Germinal center (tissue), 1 donor: ENCODE results near the gene VGF.
"Not testable (repeated sequence)": the region's sequence is repeated elsewhere in the genome, so short reads cannot be mapped to it uniquely, and the experiment has no call there.

Source experiments
- DNase-seq: peaks from one replicate; pipeline ENCODE4 v3.0.0; 2012; ENCODE audit warnings: mixed read lengths, low spot score

VGF gene

DNA sequence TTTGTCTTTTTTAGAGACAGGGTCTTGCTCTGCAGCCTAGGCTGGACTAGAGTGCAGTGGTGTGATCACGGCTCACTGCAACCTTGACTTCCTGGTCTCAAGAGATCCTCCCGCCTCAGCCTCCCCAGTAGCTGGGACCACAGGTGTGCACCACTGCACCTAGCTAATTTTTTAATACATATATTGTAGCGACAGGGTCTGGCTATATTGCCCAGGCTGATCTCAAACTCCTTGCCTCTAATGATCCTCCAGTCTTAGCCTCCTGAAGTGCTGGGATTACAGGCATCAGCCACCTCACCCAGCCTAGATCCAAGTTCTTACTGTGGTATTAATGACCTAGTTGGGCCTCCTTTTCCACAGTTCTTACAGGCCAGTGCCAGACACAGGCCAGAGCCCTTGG is 50.2 kb downstream of the VGF start:
- DNase-seq = no peak

DNA sequence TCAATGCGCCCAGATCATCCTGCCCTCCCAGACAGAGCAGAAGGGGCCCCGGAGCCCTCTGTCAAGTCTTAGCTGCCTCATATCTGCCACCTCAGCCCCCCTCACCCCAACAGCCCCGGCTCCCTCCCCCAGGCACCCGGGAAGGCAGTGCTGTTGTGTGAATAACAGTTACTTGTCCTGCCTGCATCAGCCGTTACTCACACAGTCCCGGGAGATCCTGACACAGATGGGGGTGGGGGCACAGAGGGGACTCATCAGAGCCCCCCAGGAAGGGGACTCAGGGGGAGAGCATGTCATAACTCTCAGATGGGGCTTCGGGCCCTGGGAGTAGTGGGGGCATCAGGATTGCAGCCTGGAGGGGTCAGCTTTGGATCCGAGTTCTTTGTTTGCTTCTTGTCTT is 50.9 kb downstream of the VGF start:
- no peak for DNase-seq

DNA sequence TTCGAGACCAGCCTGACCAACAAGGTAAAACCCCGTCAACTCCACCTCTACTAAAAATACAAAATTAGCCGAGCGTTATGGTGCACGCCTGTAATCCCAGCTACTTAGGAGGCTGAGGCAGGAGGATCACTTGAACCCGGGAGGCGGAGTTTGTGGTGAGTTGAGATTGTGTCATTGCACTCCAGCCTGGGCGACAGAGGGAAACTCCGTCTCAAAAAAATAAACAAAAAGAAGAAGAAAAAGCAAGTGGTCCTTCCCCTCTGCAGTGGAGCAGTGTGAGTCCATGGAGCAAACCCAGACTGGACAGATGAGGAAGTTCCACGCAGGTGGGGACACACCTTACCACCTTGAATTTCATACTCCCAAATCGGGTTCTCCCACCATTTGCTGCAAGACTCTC is 51.5 kb downstream of the VGF start:
- no peak for DNase-seq

DNA sequence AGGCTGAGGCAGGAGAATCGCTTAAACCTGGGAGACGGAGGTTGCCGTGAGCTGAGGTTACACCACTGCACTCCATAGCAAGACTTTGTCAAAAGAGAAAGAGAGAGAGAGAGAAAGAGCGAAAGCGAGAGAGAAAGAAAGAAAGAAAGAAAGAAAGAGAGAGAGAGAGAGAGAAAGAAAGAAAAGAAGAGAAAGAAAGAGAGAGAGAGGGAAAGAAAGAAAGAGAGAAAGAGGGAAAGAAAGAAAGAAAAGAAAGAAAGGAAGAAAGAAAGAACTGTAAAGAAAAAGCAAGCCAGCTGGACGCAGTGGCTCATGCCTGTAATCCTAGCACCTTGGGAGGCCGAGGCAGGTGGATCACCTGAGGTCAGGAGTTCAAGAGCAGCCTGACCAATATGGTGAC is 52.2 kb downstream of the VGF start:
- DNase-seq = not testable (repeated sequence)
